Measurements from ENCODE around the gene OR8B3.

- TF ChIP-seq YY1 (IDR thresholded peaks at IDR 0.05) (no peak), NR2F2 (IDR thresholded peaks at IDR 0.05) (no peak), GABPA (IDR thresholded peaks at IDR 0.05 in 1 of 2, conservative IDR thresholded peaks at IDR 0.05 in 1 of 2) (no peak), CTCF (IDR thresholded peaks at IDR 0.05; ENCODE audit: low read depth, low read length, missing input control) (no peak), RAD21 (IDR thresholded peaks at IDR 0.05) (no peak), JUND (IDR thresholded peaks at IDR 0.05) (no peak), MAX (IDR thresholded peaks at IDR 0.05) (no peak), SP1 (IDR thresholded peaks at IDR 0.05) (no peak), TAF1 (conservative IDR thresholded peaks at IDR 0.05) (no peak), REST (IDR thresholded peaks at IDR 0.05) (no peak), RXRA (IDR thresholded peaks at IDR 0.05) (no peak), EGR1 (IDR thresholded peaks at IDR 0.05; ENCODE audit: low read depth in 2 of 2) (no peak), ATF3 (IDR thresholded peaks at IDR 0.05) (no peak), ZBTB33 (IDR thresholded peaks at IDR 0.05) (no peak)
Measured at GRCh38 chr11:124409906-124410305, 11.1 kb upstream of the OR8B3 start.

All from liver (tissue), 3 donors.